ENCODE data around the gene BAIAP2.
"Not testable (repeated sequence)": the region's sequence is repeated elsewhere in the genome, so short reads cannot be mapped to it uniquely, and the experiment has no call there.

BAIAP2 gene

GRCh38 chr17:81026266-81027036, 8.5 kb upstream of the BAIAP2 start:
- no peak overlapping the region for H3K27ac Mint-ChIP-seq
- H3K27me3 Mint-ChIP-seq = peaks cover 44% of the 10 kb centered on the region
- peaks cover 22% of the 10 kb centered on the region for H3K4me1 Mint-ChIP-seq (ENCODE audit: low read depth)
- H3K9me3 Mint-ChIP-seq = peaks cover 3% of the 10 kb centered on the region
- no peaks in the 10 kb centered on the region for H3K36me3 Mint-ChIP-seq (ENCODE audit: low read depth)
- no peak overlapping the region for H3K4me3 Mint-ChIP-seq
- DNase-seq = no peak

GRCh38 chr17:81027038-81027437, 7.9 kb upstream of the BAIAP2 start:
- Mint-ChIP-seq H3K27ac (no peak overlapping the region), H3K27me3 (peaks cover 44% of the 10 kb centered on the region), H3K4me1 (ENCODE audit: low read depth) (peaks cover 22% of the 10 kb centered on the region), H3K9me3 (peaks cover 3% of the 10 kb centered on the region), H3K36me3 (ENCODE audit: low read depth) (no peaks in the 10 kb centered on the region), H3K4me3 (no peak overlapping the region)
- DNase-seq = no peak

DNA sequence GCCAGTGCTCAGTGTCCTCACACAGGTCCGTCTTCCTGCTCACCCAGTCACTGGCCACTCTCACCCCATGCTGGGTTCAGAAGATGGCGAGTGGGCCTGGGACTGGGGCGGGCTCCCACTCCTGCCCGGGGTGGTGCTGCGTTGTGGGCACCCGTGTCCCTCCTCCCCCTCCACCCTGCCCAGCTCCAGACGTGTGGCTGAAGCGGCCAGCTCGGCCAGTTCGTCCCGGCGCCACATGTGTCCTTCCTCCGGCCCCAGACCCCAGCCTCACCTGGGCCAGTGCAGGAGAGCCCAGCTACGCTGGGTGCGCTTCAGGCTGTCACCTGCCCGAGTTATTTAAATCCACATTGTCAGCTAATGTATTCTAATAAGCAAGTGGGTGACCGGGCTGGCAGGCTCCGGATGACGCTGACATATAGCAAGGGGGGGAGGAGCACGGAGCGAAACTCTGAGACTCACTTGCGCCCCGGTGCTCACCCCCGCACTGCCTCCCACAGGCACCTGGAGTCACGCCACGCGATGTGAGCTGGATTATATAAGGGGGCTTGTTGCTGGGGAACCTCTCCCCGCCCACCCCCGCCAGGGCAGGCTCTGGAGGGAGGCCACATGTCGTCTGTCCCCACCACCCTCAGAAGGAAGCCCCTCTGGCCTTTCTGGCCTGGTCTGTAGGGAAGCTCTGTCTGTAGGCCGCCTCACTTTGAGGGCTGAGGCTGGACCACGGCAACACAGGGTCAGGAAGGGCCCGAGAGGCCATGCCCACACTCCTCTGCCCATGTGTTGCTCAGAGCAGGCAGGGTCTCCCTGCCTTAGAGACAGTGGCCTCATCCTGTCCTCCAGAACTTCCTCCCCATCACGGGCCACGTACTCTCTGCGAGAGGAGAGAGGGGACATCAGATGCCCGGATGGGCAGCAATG, 7.1 kb upstream of the BAIAP2 start:
- H3K36me3 Mint-ChIP-seq (ENCODE audit: low read depth) = no peaks in the 10 kb centered on the region
- no peak overlapping the region for H3K27ac Mint-ChIP-seq
- no peak for DNase-seq
- H3K4me3 Mint-ChIP-seq = no peak overlapping the region
- H3K4me1 Mint-ChIP-seq (ENCODE audit: low read depth) = peaks cover 19% of the 10 kb centered on the region
- H3K9me3 Mint-ChIP-seq = peaks cover 3% of the 10 kb centered on the region
- H3K27me3 Mint-ChIP-seq = peaks cover 44% of the 10 kb centered on the region

- Mint-ChIP-seq H3K9me3 (peaks cover 3% of the 10 kb centered on the region), H3K27me3 (peaks cover 50% of the 10 kb centered on the region), H3K4me3 (no peak overlapping the region), H3K36me3 (ENCODE audit: low read depth) (no peaks in the 10 kb centered on the region), H3K4me1 (ENCODE audit: low read depth) (peaks cover 20% of the 10 kb centered on the region), H3K27ac (no peak overlapping the region)
- no peak for DNase-seq
Observed at GRCh38 chr17:81028506-81028858, 6.5 kb upstream of the BAIAP2 start.

- DNase-seq = no peak
- Mint-ChIP-seq H3K9me3 (peaks cover 3% of the 10 kb centered on the region), H3K27me3 (peaks cover 55% of the 10 kb centered on the region), H3K27ac (no peak overlapping the region), H3K4me1 (ENCODE audit: low read depth) (peaks cover 24% of the 10 kb centered on the region), H3K36me3 (ENCODE audit: low read depth) (no peaks in the 10 kb centered on the region), H3K4me3 (no peak overlapping the region)
Observed at GRCh38 chr17:81029859-81030258, 5.1 kb upstream of the BAIAP2 start.

DNA sequence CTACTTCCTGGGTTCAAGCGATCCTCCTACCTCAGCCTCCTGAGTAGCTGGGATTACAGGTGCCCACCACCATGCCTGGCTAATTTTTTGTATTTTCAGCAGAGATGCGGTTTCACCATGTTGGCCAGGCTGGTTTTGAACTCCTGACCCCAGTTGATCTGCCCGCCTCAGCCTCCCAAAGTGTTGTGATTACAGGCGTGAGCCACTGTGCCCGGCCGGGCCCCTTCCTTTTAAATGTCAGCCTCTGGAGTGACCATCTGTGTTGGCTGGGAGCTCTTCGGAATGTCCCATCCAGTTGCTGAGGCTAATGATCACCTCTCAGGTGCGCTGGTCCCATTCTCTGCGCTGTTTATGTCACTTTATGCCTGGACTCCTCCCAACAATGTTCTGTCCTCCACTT, 4.6 kb upstream of the BAIAP2 start:
- Mint-ChIP-seq H3K4me1 (ENCODE audit: low read depth) (peaks cover 24% of the 10 kb centered on the region), H3K27me3 (peaks cover 51% of the 10 kb centered on the region)
- not testable (repeated sequence) for DNase-seq; H3K9me3 Mint-ChIP-seq; H3K27ac Mint-ChIP-seq; H3K36me3 Mint-ChIP-seq (ENCODE audit: low read depth); H3K4me3 Mint-ChIP-seq

DNA sequence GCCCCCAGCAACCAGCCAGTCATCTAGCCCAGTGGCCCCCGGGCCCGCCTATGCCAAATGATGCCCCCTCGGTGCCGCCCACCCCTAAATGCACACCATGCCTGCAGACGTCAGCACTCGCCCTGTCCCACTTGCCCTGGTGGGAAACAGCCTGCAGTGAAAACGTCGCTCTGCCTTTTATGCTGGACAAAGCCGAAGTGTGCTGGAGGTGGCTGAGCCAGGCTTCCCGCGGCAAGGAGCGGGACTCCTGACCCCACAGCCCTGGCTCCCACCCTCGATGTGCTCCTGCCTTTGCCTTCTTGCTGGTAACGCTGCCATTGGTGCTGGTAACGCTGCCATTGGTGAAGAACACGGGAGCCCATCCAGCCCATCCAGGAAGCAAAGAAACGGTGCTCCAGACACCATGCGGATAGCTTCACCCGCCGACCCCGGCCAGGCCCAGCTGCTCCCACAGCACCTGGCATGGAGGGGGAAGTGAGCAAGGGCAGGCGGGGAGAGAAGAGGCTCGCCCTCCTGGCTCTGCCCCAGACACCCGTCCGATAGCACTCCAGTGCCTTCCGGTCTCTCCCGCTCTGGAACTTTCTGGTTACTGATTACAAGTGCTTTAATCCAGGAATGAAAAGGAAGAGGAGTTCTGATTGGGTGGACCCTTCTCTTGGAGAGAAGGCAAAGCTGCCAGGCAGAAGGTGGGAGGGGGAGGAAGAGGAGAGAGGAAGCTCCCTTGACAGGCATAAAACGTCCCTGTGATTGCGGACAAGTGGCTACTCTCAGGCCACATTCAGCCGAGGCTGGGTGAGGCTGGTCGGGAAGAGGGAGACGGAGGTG, 4.0 kb upstream of the BAIAP2 start:
- Mint-ChIP-seq H3K4me1 (ENCODE audit: low read depth) (peaks cover 27% of the 10 kb centered on the region), H3K27me3 (peaks cover 54% of the 10 kb centered on the region)

GRCh38 chr17:81031566-81032550, 3.1 kb upstream of the BAIAP2 start:
- Mint-ChIP-seq H3K27me3 (peaks cover 54% of the 10 kb centered on the region), H3K27ac (no peak overlapping the region), H3K4me1 (ENCODE audit: low read depth) (peaks cover 36% of the 10 kb centered on the region), H3K36me3 (ENCODE audit: low read depth) (no peaks in the 10 kb centered on the region), H3K9me3 (peaks cover 2% of the 10 kb centered on the region), H3K4me3 (no peak overlapping the region)
- no peak for DNase-seq

More for the DNA sequence above, 4.0 kb upstream of the BAIAP2 start:
- Mint-ChIP-seq H3K36me3 (ENCODE audit: low read depth) (no peaks in the 10 kb centered on the region), H3K4me3 (no peak overlapping the region), H3K27ac (no peak overlapping the region), H3K9me3 (peaks cover 3% of the 10 kb centered on the region)
- DNase-seq = no peak

GRCh38 chr17:81032641-81033480, 2.1 kb upstream of the BAIAP2 start:
- Mint-ChIP-seq H3K4me3 (no peak overlapping the region), H3K27me3 (peaks cover 54% of the 10 kb centered on the region), H3K27ac (no peak overlapping the region), H3K4me1 (ENCODE audit: low read depth) (peaks cover 34% of the 10 kb centered on the region), H3K36me3 (ENCODE audit: low read depth) (peaks cover 3% of the 10 kb centered on the region), H3K9me3 (no peaks in the 10 kb centered on the region)
- DNase-seq = no peak

GRCh38 chr17:81033535-81034167, 1.3 kb upstream of the BAIAP2 start:
- H3K27ac Mint-ChIP-seq = no peak overlapping the region
- peaks cover 52% of the 10 kb centered on the region for H3K27me3 Mint-ChIP-seq
- H3K36me3 Mint-ChIP-seq (ENCODE audit: low read depth) = peaks cover 3% of the 10 kb centered on the region
- peaks cover 28% of the 10 kb centered on the region for H3K4me1 Mint-ChIP-seq (ENCODE audit: low read depth)
- DNase-seq = no peak
- peak overlapping the region; percentile 68 for H3K4me3 Mint-ChIP-seq
- no peaks in the 10 kb centered on the region for H3K9me3 Mint-ChIP-seq

- Mint-ChIP-seq H3K27ac (no peak overlapping the region), H3K9me3 (no peaks in the 10 kb centered on the region), H3K36me3 (ENCODE audit: low read depth) (peaks cover 3% of the 10 kb centered on the region), H3K4me1 (ENCODE audit: low read depth) (peaks cover 26% of the 10 kb centered on the region), H3K27me3 (peaks cover 47% of the 10 kb centered on the region), H3K4me3 (peak overlapping the region; percentile 68)
- DNase-seq = no peak
Observed at GRCh38 chr17:81034168-81034777, 678 bp upstream of the BAIAP2 start.

- Mint-ChIP-seq H3K4me1 (ENCODE audit: low read depth) (peaks cover 30% of the 10 kb centered on the region), H3K9me3 (no peaks in the 10 kb centered on the region), H3K4me3 (peak overlapping the region; percentile 75), H3K27me3 (peaks cover 36% of the 10 kb centered on the region), H3K27ac (no peak overlapping the region), H3K36me3 (ENCODE audit: low read depth) (peaks cover 3% of the 10 kb centered on the region)
- DNase-seq = peak; percentile 57
Observed at GRCh38 chr17:81035521-81036196, 708 bp downstream of the BAIAP2 start.

All from activated T-cell treated with anti-CD3 and anti-CD28 coated beads, Interleukin-2, amount 50 U/mL, for 24 hours (primary cell).